Panc1 (cell line): ENCODE results near the gene DDX18.

Source experiments
- CTCF ChIP-seq: fragments of 450-650 bp; IDR thresholded peaks from 2 replicates; pipeline ENCODE4 v1.5.1; 2017; ENCODE audit warnings: mild to moderate bottlenecking
- TF ChIP-seq, protein P1 (sequence below), 2 experiments: IDR thresholded peaks; 2 replicates each; pipeline ENCODE4 v1.6.1; 2011 to 2012; ENCODE audit warnings: low read depth in 2 of 2, control low read depth in 1 of 2, low read length in 1 of 2, mild to moderate bottlenecking in 1 of 2, moderate library complexity in 1 of 2; ENCODE audit not compliant: insufficient read depth in 1 of 2

DNA sequence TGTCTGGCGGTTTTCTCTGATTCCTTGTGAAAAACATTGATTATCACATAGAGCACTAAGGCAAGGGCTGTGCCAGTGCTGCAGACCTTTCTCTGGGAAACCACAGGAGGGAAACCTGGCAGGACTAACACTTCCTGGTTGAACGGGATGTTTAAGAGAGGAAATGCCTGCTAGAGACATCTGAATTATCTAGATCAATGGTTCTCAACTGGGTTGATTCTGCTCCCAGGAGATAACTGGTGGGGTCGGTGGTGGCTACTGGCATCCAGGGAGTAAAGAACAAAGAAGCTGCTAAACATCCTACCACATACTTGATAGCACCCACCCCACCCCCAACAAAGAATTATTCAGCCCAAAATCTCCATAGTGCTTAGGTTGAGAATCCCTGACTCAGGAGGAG, 37.5 kb downstream of the DDX18 start:
- TF ChIP-seq CTCF, result no peak
- TF ChIP-seq, protein P1, sequence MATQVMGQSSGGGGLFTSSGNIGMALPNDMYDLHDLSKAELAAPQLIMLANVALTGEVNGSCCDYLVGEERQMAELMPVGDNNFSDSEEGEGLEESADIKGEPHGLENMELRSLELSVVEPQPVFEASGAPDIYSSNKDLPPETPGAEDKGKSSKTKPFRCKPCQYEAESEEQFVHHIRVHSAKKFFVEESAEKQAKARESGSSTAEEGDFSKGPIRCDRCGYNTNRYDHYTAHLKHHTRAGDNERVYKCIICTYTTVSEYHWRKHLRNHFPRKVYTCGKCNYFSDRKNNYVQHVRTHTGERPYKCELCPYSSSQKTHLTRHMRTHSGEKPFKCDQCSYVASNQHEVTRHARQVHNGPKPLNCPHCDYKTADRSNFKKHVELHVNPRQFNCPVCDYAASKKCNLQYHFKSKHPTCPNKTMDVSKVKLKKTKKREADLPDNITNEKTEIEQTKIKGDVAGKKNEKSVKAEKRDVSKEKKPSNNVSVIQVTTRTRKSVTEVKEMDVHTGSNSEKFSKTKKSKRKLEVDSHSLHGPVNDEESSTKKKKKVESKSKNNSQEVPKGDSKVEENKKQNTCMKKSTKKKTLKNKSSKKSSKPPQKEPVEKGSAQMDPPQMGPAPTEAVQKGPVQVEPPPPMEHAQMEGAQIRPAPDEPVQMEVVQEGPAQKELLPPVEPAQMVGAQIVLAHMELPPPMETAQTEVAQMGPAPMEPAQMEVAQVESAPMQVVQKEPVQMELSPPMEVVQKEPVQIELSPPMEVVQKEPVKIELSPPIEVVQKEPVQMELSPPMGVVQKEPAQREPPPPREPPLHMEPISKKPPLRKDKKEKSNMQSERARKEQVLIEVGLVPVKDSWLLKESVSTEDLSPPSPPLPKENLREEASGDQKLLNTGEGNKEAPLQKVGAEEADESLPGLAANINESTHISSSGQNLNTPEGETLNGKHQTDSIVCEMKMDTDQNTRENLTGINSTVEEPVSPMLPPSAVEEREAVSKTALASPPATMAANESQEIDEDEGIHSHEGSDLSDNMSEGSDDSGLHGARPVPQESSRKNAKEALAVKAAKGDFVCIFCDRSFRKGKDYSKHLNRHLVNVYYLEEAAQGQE (IDR thresholded peaks at IDR 0.05; ENCODE audit: insufficient read depth in 1 of 2, low read depth in 2 of 2, low read length in 1 of 2), result no peak
